Endothelial cell (in vitro differentiated cells): ENCODE data around the gene TLE4. TPM values are rescaled to one million over a fixed set of nuclear protein-coding genes. Genes with fewer than 3 reads are reported as not detected.
"Not testable (repeated sequence)": the region's sequence is repeated elsewhere in the genome, so short reads cannot be mapped to it uniquely, and the experiment has no call there.

Experiments
- DNase-seq: peaks from one replicate; pipeline ENCODE4 v3.0.0; 2021; ENCODE audit warnings: low spot score
- H3K27ac Mint-ChIP-seq: one replicate; pipeline ENCODE4 v1.8.0; 2021; ENCODE audit warnings: mixed read lengths, inconsistent platforms; ENCODE audit not compliant: unreplicated experiment
- H3K27me3 Mint-ChIP-seq: one replicate; pipeline ENCODE4 v1.8.0; 2021; ENCODE audit warnings: mild to moderate bottlenecking, moderate library complexity, mixed read lengths, inconsistent platforms; ENCODE audit not compliant: unreplicated experiment
- H3K36me3 Mint-ChIP-seq: one replicate; pipeline ENCODE4 v1.8.0; 2021; ENCODE audit warnings: mild to moderate bottlenecking, low read depth, mixed read lengths, inconsistent platforms; ENCODE audit not compliant: unreplicated experiment
- H3K4me1 Mint-ChIP-seq: one replicate; pipeline ENCODE4 v1.8.0; 2021; ENCODE audit warnings: mild to moderate bottlenecking, mixed read lengths, inconsistent platforms; ENCODE audit not compliant: unreplicated experiment
- H3K4me3 Mint-ChIP-seq: one replicate; pipeline ENCODE4 v1.8.0; 2021; ENCODE audit warnings: mild to moderate bottlenecking, mixed read lengths, inconsistent platforms; ENCODE audit not compliant: unreplicated experiment
- H3K9me3 Mint-ChIP-seq: one replicate; pipeline ENCODE4 v1.8.0; 2021; ENCODE audit warnings: mixed read lengths, inconsistent platforms; ENCODE audit not compliant: unreplicated experiment
- total RNA-seq: library from RNA; stranded (reverse); fragmentation: NEBNext Ultra II Directional; extraction: Animal tissue kit (Norgen Biotek cat#: 25700); gene quantifications from one replicate; pipeline ENCODE4 v1.2.1, GENCODE V29; 2021; ENCODE audit not compliant: unreplicated experiment
- TF ChIP-seq, protein P1 (sequence below): fragments of 200-600 bp; sonication (generic); IDR thresholded peaks from one replicate; pipeline ENCODE4 v1.5.0; 2021; ENCODE audit warnings: antibody characterized with exemption; ENCODE audit not compliant: unreplicated experiment

TLE4 gene
- total RNA-seq, 1 donor from 2014 or later, result 88.4 TPM

DNA sequence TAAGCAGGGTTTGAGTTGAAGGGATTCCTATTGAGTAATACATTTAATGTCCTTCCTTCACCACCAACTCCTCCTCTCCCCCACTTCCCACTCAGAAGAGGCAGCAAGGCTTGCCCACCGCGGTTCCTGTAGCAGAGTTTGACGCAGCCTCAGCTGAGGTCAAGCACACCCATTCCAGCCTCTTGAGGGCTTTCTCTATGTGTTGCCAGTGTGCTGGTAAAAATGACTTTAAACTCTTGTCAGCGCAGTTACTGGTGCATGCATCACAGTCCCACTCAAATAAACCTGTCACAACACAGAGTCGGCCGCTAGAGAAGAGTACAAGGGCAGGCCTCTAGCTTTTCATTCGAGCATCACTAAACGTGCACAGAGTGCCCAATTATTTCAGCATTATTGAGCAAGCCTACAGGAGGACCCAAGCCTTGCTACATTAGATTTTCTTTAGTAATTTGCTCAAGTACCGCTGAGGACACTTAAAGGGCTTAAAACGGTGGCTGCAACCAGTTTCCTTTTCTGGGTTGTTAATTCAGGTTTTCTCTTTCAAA lies 79.6 kb downstream of the TLE4 start:
- peaks cover 4% of the 10 kb centered on the region for H3K36me3 Mint-ChIP-seq
- no peak for DNase-seq
- peaks cover 8% of the 10 kb centered on the region for H3K4me1 Mint-ChIP-seq
- H3K9me3 Mint-ChIP-seq, result no peaks in the 10 kb centered on the region
- no peak overlapping the region for H3K27ac Mint-ChIP-seq
- no peak overlapping the region for H3K4me3 Mint-ChIP-seq
- no peaks in the 10 kb centered on the region for H3K27me3 Mint-ChIP-seq
- TF ChIP-seq, protein P1, sequence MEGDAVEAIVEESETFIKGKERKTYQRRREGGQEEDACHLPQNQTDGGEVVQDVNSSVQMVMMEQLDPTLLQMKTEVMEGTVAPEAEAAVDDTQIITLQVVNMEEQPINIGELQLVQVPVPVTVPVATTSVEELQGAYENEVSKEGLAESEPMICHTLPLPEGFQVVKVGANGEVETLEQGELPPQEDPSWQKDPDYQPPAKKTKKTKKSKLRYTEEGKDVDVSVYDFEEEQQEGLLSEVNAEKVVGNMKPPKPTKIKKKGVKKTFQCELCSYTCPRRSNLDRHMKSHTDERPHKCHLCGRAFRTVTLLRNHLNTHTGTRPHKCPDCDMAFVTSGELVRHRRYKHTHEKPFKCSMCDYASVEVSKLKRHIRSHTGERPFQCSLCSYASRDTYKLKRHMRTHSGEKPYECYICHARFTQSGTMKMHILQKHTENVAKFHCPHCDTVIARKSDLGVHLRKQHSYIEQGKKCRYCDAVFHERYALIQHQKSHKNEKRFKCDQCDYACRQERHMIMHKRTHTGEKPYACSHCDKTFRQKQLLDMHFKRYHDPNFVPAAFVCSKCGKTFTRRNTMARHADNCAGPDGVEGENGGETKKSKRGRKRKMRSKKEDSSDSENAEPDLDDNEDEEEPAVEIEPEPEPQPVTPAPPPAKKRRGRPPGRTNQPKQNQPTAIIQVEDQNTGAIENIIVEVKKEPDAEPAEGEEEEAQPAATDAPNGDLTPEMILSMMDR, result no peak

DNA sequence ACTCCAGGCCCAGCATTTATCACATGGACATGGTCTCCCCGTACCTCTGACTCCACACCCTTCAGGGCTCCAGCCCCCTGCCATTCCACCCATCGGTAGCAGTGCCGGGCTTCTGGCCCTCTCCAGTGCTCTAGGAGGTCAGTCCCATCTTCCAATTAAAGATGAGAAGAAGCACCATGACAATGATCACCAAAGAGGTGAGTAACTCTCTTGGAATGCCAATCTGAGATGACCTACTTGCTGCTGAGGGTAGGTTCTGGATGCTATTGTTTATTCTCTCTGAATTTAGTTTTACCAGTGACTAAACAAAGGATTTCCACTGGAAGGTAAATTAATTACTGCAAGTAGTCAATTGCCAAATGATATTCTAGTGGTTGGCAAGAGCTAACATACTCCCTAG lies 80.8 kb downstream of the TLE4 start:
- Mint-ChIP-seq H3K9me3 (no peaks in the 10 kb centered on the region), H3K36me3 (peaks cover 4% of the 10 kb centered on the region), H3K4me1 (peaks cover 8% of the 10 kb centered on the region), H3K27ac (no peak overlapping the region), H3K4me3 (no peak overlapping the region), H3K27me3 (no peaks in the 10 kb centered on the region)
- DNase-seq, result no peak
- TF ChIP-seq, protein P1, result no peak

DNA sequence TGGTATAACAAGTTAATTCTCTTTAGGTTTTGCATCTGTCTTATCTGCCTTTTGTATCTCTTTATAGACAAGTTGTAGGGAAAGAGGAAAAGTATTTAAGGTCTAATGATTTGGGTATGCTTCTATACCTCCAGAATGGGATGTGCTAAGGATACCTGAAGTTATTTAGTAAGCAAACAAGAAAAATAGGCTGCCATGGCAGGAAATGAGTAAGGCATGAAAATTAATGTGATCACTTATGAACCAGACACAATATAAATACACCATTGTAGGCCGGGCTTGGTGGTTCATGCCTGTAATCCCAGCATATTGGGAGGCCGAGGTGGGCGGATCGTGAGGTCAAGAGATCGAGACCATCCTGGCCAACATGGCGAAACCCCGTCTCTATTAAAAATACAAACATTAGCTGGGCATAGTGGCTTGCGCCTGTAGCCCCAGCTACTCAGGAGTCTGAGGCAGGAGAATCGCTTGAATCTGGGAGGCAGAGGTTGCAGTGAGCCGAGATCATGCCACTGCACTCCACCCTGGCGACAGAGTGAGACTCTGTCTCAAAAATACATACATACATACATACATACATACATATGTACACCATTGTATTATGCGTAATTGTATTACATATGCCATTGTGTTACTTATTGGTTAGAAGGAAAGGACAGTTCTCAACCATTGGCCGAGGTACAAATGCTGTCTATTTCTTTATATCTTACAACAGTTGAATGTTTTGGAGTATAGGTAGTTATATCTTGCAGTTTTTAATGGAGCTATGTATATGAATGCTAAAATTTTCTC lies 83.0 kb downstream of the TLE4 start:
- not testable (repeated sequence) for H3K4me1 Mint-ChIP-seq, H3K27me3 Mint-ChIP-seq, H3K9me3 Mint-ChIP-seq, H3K27ac Mint-ChIP-seq, H3K36me3 Mint-ChIP-seq, DNase-seq, H3K4me3 Mint-ChIP-seq

DNA sequence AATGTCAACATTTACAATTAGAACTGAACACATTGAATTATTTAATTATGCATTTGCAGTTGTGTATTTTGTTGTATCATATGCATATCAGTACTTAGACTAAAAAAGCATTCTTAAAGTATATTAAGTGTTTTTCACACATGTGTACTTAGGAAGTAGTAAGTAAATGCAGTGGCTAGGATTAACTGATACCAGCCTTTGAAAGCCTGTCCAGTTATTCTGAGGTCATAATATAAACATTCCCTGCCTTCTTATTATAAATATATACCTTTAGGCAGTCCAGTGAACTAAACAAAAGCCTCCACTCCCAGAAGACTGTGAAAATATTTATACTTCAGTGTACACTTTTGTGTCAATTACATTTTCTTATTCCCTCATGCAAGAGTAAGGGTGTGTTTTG lies 83.8 kb downstream of the TLE4 start:
- Mint-ChIP-seq H3K4me1 (peaks cover 7% of the 10 kb centered on the region), H3K4me3 (no peak overlapping the region), H3K27ac (no peak overlapping the region), H3K27me3 (no peaks in the 10 kb centered on the region), H3K9me3 (no peaks in the 10 kb centered on the region), H3K36me3 (peaks cover 4% of the 10 kb centered on the region)
- TF ChIP-seq, protein P1, result no peak
- DNase-seq, result no peak

DNA sequence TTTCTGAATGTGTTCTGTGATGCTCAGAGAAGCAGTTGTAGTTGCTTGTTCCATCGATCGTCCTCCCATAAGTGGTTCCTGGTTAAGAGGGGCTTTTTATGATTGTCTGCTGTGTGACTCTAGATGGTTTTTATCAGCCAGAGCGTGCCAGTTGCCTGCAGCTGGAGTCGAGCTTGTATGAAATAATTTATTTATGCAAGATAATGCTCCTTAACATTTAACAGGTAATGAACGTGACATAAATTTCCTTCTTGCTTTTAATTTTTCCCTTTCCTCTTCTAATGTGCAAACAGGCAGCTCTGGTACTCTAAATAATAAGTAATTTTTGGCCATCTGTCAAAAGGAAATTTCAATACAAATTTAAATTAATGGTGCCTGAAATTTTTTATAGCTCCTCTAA lies 84.4 kb downstream of the TLE4 start:
- Mint-ChIP-seq H3K4me3 (no peak overlapping the region), H3K4me1 (peaks cover 9% of the 10 kb centered on the region), H3K36me3 (peaks cover 4% of the 10 kb centered on the region), H3K27ac (no peak overlapping the region), H3K27me3 (no peaks in the 10 kb centered on the region), H3K9me3 (no peaks in the 10 kb centered on the region)
- TF ChIP-seq, protein P1, result no peak
- no peak for DNase-seq
